ENCODE measurements around the gene MAJIN.
A peak's percentile ranks its signal among the peaks of the same experiment; 100 is the strongest.
"Not testable (repeated sequence)": the region's sequence is repeated elsewhere in the genome, so short reads cannot be mapped to it uniquely, and the experiment has no call there.

Gene MAJIN, protein sequence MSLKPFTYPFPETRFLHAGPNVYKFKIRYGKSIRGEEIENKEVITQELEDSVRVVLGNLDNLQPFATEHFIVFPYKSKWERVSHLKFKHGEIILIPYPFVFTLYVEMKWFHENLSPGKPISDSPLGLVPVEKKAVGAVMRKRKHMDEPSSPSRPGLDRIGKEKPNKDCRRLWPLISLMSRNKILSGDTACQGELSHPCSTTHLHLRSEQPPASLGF

DNA sequence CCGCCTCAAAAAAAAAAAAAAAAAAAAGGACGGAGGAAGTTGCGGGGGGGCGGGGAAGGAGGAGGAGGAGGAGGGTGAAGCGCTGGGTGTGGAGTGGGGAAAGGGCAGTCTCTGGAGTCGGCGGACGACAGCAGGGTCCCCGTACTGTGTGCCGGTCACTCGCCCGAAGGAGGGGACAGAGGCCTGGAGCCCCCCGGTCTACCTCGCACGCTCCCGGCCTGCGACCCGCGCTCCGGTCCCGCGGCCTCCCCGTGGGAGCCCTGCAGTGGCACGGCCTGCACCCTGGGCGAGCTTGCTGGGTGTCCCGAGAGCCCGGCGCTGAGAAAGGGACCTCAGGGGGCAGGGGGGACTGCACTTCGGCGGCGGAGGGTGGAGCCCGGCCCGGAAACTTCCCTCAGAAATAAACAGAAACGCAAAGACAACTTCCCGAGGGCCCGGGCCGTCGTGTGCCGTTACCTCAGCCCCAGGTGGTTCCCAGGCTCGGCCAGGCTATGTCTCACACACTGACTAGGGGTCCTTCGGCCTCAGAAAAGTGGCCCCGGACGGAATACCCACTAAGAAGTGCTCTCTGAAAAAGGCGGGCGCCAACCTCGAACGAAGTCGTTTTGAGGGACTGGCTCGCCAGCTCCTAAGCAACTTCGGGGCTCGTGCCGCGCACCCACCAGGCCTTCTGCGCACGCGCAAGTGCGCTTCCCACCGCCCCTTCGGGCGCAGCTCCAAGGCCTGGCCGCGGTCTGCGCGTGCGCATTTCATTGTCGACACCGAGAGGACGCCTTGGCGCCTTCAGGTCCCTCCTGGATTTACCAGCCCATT, at the start of gene MAJIN:
MAJIN (minus strand) TSS at position 688 of the 813 bp plus-strand sequence. CDS start 12,703 bp downstream, outside the sequence.
- peak; percentile 83 for DNase-seq

DNA sequence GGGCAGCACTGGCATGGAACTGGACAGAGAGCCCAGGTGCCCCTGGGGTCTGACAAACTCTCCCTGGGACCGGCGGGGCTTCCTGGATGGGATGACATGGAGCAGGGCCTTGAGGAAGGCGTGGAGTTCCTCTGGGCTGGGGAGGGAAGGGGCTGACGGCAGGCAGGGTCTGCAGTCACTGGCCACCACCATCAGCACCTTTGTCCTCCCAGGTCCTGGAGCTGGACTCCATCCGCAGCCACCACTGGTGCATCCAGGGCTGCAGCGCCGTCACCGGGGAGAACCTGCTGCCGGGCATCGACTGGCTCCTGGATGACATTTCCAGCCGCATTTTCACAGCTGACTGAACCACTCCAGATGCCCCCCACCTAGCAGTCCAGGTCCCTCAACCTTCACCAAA, 49.6 kb upstream of the MAJIN start:
- no peak for DNase-seq

DNA sequence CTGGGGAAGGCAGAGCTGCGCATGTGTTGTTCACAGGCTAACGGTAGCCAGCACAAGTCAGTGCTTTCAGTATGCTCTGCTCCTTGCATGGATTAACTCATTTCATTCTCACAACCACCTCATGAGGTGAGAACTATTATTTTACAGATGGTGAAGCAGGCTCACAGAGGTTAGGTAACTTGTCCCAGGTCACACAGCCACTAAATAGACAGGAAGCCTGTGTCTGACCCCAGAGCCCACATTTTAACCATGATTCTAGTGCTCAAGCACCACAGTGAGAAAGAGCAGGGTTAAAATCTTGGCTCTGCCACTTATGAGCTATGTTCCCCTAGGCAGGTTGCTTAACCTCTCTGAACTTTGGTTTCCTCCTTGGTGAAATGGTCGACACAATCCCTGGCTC, 49.1 kb upstream of the MAJIN start:
- DNase-seq: no peak

DNA sequence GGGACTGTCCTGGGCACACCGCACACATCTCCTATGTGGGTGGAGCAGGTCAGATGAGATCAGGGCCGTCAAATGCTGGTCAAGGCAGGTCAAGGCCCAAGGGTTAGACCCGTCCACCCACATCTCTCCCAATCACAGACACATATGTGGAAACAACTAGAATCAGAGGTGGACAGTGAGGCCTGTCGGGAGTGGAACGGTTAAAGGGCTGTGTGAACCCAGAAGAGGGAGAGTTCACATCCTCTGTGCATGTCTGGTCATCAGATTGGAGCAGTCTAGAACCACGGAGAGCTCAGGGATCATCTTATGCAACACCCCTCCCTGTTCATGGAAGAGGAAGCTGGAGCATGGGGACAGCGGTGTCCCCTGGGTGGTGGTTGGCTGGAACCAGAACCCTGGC, 47.9 kb upstream of the MAJIN start:
- no peak for DNase-seq

DNA sequence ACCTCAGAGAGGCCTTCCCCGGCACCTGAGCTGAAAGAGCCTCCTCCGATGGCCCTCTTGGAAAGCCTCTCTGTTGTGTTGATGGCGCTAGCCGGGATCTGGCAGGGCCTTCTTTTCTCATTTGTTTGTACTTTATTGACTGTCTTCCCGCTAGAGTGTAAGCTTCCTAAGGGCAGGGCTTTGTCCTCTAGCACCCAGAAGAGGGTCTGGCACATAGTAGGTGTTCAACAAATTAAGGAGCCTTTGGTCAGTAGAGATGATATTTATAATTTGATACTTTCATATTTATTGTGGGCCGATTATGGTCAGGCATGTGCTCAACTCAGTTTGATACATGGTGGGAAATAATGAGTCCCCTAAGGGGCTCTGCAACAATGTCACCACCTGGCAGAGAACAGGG, 46.0 kb upstream of the MAJIN start:
- DNase-seq: no peak

DNA sequence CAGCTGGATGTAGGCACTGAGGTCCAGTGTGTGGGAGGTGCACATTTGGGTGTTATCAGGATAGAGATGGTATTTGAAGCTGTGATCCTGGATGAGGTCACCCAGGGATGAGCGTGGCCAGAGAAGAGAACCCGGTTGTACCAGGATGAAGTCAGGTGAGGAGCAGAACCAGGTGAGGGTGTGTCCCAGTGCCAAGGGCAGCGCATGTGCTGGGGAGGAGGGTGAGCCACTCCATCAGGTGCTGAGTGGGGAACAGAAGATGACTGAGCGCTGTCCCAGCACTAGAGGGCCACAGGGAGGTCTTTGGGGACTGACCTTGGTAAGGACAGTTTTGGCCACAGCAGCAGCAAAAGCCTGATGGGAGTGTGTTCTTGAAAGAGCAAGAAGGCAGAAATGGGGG, 44.8 kb upstream of the MAJIN start:
- no peak for DNase-seq

DNA sequence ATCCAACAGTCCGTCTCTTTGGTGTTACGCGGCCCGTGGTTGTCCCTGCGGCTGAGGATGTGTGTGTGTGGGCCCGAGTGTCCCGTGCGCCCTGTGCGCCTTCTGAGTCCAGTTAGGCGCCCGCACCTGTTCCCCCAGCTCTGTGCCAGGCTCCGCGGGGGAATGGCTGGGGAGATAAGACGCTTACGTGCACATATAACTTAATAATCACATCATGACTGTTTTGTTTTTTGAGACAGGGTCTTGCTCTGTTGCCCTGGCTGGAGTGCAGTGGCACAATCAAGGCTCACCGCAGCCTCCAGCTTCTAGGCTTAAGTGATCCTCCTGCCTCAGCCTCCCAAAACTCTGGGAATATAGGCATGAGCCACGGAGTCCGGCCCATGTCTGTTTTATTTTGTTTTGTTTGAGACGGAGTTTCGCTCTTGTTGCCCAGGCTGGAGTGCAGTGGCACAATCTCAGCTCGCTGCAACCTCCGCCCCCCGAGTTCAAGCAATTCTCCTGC, 42.9 kb upstream of the MAJIN start:
- no peak for DNase-seq

DNA sequence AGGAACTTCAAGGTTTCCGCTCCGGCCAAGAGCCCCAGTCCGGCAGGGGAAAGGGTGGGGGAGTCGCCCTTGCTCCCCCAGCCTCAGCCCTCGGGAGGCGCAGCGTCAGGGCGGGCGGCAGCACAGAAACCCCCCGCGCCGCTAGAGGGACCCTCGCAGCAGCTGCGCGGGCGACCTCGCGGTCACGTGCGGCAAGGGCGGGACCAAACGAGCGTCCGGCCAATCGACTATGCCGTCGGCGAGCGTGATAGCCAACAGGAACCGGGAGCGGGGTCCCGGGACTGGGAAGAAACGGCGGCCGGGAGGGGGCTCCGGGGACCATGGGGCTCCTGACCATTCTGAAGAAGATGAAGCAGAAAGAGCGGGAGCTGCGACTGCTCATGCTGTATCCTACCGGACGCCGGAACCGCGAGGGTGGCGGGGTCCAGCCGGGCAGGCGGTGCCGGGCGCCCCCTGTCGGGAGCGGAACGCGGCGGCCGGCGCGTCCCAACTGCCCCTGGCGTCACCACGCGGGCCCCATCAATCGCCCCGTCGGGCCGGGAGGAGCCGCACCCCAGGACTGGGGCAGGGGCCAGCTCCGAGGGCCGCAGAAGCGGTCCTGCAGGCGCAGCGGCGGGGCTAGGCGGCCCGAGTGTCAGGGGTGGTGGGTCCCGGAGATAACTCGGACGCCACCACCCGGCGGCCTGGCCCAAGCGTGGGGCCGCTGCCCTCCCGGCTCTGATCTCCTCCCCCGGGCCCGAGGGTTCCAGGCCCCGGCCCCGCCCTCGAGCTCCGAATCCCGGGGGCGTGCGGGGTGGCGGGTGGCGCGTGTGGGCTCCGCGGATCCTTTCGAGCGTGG, 42.2 kb upstream of the MAJIN start, which contains the start of gene ARL2:
ARL2 (plus strand) TSS at position 273 of the 838 bp plus-strand sequence; CDS start at position 321, 48 bp downstream.
- DNase-seq: peak; percentile 74

DNA sequence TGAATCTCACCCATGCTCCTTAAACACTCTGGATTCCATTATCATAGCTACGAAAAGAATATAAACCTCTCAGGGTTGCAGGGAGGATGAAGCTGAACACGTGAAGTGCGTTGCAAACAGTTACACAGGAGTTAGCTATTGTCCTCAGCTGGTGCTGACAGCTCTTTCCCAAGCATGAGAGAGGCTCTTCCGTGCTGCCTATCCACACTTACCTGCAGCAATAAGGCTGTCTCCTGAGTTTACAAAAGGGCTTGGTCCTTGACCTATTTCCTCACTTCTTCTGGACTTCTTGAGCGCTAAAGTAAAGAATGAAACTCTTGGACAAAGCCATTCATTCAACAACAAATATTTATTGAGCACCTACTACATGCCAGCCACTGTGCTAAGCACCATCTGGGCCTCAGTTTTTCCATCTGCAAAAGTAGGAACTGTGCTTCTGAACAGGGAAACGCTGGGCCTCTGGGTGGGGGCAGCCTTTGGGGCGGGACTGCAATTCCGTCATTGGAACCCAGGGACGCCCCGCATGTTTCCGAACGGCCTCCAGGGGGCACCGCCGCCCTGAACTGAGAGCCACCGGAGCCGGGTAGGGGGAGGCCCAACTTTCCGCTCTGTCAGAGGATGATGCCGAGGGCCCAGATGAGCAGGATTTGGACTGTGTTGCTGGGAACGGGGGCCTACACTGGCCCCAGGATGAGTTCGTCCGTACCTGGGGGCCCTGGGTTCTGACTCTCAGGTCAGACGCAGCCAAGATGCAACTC, 41.4 kb upstream of the MAJIN start:
- peak; percentile 89 for DNase-seq

DNA sequence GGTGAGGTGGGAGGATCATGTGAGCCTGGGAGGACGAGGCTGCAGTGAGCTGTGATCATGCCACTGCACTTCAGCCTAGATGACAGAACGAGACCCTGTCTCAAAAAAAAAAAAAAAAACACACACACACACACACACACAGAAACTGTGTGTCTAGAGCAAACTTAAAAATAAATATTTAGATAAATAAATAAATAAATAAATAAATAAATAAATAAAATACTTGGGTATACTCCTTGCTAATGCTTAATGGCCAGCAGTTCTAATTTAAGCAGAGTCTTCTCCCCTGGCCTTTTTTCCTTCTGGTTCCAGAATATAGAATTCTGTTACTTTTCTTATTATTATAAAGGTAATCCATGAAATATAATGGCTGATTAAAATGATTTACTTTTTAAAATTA, 37.0 kb upstream of the MAJIN start:
- DNase-seq: no peak

DNA sequence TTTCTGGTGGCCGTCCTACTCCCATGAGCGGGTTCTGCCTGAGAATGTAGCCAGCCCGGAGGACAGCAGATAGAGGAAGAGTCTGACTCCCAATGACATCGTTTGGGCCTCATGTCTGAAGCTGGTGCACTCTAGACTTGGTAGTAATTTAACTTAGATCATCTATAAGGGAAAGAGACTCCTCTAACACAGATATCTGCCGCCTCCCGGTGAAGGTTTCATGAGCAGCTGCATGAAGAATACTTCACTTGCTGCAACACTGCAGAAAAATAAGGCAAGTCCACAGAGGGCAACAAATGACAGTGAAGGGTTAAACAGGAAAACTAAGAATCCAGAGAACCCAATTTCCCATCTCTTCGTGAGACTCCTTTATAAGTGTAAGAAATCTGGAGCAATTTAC, 36.1 kb upstream of the MAJIN start:
- no peak for DNase-seq

DNA sequence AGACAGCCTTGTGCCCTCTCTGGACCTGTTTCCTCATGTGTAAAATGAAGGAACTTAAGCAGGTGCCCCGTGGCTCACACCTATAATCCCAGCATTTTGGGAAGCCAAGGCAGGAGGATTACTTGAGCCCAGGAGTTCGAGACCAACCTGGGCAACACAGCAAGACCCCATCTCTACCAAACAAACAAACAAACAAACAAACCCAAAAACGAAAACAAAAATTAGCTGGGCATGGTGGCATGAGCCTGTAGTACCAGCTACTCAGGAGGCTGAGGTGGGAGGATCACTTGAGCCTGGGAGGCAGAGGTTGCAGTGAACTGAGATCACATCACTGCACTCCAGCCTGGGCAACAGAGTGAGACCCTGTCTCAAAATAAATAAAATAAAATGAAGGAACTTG, 32.1 kb upstream of the MAJIN start:
- DNase-seq: not testable (repeated sequence)

DNA sequence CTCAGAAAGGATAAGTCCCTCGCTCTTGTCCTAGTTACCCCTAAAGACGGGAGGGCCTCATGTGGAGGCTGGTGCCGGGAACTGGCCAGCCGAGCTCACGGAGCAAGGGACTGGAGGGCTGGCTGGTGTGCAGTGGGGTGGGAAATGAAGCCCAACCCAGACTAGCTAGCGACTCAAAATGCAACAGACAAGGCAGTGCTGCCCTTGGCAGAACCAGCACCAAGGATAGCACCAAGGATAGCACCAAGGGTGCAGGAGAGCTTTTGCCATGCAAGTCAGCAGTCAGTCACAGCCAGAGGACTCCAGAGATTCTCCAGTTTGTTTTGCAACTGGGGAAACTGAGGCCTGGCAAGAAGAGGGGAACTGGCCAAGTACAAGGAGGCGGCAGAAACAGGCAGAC, 31.4 kb upstream of the MAJIN start:
- no peak for DNase-seq

DNA sequence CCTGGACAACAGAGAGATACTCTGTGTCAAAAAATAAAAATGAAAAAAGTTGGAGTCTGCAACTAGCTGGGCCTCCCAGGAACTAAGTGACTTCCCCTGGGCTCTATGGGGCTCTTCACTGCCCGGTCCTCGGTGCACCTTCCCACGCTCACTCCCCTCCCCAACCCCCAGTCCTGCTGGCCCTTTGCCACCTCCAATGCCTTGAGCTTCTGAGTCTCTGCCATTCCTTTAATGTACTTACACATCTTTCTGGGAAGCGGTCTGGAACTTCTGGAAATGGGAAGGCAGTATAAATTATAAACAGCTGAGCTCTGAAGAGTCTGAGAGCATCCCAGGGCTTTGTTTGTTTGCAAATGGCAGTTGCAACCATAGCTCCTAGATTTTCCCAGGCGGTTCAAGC, 30.8 kb upstream of the MAJIN start:
- DNase-seq: no peak

DNA sequence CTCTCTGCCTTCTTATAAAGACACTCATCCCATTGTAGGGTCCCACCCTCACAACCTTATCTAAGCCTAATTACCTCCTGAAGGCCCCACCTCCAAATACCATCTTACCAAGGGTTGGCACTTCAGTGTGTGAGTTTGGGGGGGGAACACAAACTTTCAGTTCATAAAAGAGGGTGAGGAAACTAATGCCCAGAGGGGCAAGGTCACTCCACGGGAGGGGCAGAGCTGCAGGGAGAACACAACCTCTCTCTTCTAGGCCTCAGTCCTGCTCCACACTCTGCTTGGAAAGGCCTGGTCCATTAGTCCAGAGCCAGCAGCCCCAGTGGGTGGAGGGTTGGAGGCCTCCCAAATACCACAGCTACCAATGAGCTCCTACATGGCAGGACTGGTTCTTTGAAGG, 27.6 kb upstream of the MAJIN start:
- DNase-seq: no peak

DNA sequence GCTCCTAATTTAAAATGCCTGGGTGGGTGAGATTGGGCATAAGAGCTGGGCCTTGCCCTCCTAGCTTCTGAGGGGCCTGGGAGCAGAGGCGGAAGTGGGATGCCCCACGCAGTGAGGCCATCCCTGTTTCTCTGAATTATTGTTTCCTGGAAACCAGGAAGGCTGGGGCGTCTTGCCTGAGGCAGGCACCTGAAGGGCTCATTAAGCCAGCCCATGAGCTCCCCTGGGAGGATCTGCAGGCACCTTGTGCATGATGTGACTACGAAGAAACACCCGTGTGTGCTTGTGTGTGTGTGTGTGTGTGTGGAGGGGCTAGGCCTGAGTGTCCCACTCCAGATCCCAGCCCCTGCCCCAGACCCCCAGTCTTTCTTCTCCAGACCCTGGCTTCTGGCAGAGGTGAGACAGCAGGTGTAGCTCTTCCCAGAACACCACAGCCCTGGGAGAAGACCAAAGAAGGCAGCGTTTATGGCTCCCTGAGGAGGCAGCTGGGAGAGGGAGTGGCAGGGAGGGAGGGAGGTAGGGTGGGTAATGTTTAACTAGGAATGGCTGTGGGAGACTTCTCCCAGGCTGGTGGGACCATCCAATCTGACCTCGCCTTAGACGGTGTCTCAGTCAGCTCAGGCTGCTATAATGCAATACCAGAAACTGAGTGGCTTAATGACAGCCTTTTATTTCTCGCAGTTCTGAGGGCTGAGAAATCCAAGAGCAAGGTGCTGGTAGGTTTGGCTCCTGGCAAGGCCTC, 27.0 kb upstream of the MAJIN start:
- DNase-seq: no peak

DNA sequence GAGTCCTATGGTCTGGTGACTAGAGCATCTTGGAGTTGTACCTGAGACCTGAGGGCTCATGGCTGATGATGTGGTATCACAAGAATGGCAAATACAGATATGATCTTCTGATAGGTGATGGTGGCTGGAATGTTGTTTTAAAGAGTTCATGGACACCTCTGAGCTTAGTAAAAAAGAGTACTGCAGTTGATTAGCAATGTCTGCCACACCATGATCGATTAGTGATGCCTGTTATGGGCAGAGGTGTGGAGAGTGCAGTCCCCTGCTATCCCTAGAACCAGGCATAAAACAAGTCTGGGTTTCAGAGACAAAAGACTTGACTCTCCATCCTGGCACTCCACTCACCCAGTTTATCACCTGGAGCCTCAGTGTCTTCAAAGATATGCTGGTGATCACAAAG, 26.2 kb upstream of the MAJIN start:
- no peak for DNase-seq

DNA sequence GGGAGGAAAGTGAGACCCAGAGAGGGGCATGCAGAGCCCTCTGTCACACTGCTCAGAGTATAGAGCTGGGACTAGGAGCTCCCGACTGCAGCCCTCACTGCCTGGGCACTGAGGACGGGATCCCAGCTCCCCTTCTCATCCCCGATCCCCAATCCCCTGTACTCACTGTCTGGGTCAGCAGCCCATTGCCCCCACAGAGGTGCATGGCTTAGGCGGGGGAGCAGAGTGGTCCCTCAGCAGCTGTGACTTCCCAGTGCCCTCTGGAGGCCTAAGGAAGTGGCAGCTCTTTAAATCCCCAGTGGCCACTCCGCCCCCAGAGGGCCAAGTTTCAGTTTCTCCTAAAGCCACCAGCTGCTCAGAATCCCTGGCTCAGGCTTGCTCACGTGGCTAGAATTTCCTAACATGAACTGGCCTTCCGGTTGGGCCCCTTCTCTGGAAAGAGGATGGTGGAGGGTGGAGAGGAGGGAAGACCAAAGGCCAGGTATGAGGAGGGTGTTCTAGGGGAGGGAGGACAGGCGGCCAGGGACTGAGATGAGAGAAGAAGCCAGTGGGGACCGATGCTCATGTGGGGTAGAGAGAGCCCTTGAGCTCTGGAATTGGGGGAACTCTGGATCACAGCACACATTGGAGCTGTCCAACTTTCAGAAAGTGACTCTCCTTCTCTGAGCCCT, 24.9 kb upstream of the MAJIN start, which contains the start of gene BATF2:
BATF2 (minus strand) TSS at position 262 of the 671 bp plus-strand sequence; CDS start at position 205, 57 bp downstream.
- DNase-seq: no peak

DNA sequence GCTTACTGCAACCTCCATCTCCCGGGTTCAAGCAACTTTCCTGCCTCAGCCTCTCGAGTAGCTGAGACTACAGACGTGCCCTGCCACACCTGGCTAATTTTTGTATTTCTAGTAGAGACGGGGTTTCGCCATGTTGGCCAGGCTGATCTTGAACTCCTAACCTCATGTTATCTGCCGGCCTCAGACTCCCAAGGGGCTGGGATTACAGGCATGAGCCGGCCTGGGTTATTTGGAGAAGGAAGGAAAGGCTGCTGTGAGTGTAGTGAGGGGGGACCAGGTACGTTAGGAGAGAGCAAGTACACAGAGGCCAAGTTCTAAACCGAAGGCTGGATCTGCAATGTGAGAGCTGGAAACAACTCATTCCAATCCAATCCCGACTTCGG, 24.4 kb upstream of the MAJIN start:
- DNase-seq: no peak

DNA sequence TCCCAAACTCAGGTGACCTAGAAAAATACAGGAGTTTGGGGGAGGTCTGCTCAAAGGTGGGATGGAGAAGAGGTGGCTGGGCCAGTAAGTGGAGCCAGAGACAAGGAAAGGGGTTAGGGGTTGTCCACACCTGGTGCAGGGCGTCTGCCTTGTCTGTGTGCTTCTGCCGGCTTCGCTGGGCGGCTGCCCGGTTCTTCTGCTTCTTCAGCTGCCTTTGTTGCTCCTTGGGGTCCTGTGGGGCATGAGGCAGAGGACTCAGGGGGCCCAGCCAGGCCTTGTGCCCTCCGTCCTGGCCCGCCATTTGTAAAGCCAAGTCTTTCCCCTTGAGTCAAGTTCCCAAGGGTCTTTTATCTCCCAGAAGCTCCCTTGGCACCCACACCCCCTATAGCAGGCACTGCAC, 22.4 kb upstream of the MAJIN start:
- no peak for DNase-seq
